ENCODE data around the gene CAMK4.

DNA sequence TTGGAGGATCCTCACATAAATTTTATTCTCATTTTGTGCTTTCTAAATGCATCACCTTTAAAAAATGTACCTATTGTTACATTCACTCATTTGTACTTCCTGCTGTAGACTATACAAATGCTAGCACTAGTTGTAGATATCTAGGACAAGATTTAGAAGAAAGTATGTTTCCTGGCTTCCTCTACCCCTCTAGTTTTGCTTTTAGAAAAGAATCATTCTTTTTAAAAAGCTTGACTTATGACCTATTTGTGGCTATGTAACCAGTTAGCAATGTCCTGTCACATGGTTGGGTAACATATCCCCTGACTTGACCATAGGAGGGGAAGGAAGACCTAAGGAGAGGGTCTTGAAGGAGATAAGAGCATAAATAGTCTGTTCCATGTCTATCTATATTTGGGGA, 13.3 kb downstream of the CAMK4 start:
- TF ChIP-seq, protein P1, sequence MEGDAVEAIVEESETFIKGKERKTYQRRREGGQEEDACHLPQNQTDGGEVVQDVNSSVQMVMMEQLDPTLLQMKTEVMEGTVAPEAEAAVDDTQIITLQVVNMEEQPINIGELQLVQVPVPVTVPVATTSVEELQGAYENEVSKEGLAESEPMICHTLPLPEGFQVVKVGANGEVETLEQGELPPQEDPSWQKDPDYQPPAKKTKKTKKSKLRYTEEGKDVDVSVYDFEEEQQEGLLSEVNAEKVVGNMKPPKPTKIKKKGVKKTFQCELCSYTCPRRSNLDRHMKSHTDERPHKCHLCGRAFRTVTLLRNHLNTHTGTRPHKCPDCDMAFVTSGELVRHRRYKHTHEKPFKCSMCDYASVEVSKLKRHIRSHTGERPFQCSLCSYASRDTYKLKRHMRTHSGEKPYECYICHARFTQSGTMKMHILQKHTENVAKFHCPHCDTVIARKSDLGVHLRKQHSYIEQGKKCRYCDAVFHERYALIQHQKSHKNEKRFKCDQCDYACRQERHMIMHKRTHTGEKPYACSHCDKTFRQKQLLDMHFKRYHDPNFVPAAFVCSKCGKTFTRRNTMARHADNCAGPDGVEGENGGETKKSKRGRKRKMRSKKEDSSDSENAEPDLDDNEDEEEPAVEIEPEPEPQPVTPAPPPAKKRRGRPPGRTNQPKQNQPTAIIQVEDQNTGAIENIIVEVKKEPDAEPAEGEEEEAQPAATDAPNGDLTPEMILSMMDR (IDR thresholded peaks at IDR 0.05; ENCODE audit: low read depth, low read length, poor library complexity, severe bottlenecking) = no peak
- TF ChIP-seq EZH2phosphoT487 (IDR thresholded peaks at IDR 0.05; ENCODE audit: borderline replicate concordance, low read length) = no peak
